HepG2 (cell line): ENCODE data around the gene RBCK1. TPM values are rescaled to one million over a fixed set of nuclear protein-coding genes. Genes with fewer than 3 reads are reported as not detected.

ENCODE experiments used
- CENPBD1 ChIP-seq: sonication (generic); formaldehyde crosslinking; IDR thresholded peaks from 2 replicates; pipeline ENCODE4 v1.8.0; 2022; ENCODE audit warnings: missing genetic modification reagents, low read depth, mild to moderate bottlenecking, borderline replicate concordance
- DMTF1 ChIP-seq: sonication (generic); formaldehyde crosslinking; IDR thresholded peaks from 2 replicates; pipeline ENCODE4 v1.4.0; 2020; ENCODE audit warnings: mild to moderate bottlenecking, missing genetic modification reagents
- ERF ChIP-seq: IDR thresholded peaks from 2 replicates; pipeline ENCODE4 v1.6.1; 2018; ENCODE audit warnings: missing biosample characterization, missing genetic modification reagents
- FOXA1 ChIP-seq, 2 experiments: fragments of 450-650 bp in 1 of 2; sonication (generic) in 1 of 2; formaldehyde crosslinking in 1 of 2; IDR thresholded peaks; 2 replicates each; pipeline versions ENCODE4 v1.4.0 to v1.6.1; 2016 to 2020; ENCODE audit warnings: missing genetic modification reagents in 1 of 2
- HES4 ChIP-seq: sonication (generic); formaldehyde crosslinking; IDR thresholded peaks from 2 replicates; pipeline ENCODE4 v1.9.0; 2021; ENCODE audit warnings: mild to moderate bottlenecking, missing genetic modification reagents, borderline replicate concordance
- HNF1A ChIP-seq, 2 experiments: sonication (generic) in 1 of 2; formaldehyde crosslinking in 1 of 2; IDR thresholded peaks; 2 replicates each; pipeline versions ENCODE4 v1.4.0 to v1.6.1; 2016 to 2020; ENCODE audit warnings: borderline replicate concordance in 1 of 2, low read depth in 1 of 2, mild to moderate bottlenecking in 1 of 2, missing genetic modification reagents in 1 of 2
- PAF1 ChIP-seq: IDR thresholded peaks from 2 replicates; pipeline ENCODE4 v1.6.1; 2016; ENCODE audit warnings: missing genetic modification reagents, missing compliant biosample characterization
- PCBP1 ChIP-seq: fragments of 200-400 bp; formaldehyde crosslinking; IDR thresholded peaks from 2 replicates; pipeline ENCODE4 v1.6.1; 2017; ENCODE audit warnings: mild to moderate bottlenecking, low read depth, low read length, borderline replicate concordance
- PHF20 ChIP-seq: sonication (generic); formaldehyde crosslinking; IDR thresholded peaks from 2 replicates; pipeline ENCODE4 v1.5.0; 2020; ENCODE audit warnings: mild to moderate bottlenecking, missing genetic modification reagents
- RELA ChIP-seq: sonication (generic); formaldehyde crosslinking; IDR thresholded peaks from 2 replicates; pipeline ENCODE4 v1.4.0; 2020; ENCODE audit warnings: missing genetic modification reagents
- SCMH1 ChIP-seq: sonication (generic); formaldehyde crosslinking; IDR thresholded peaks from 2 replicates; pipeline ENCODE4 v1.9.0; 2021; ENCODE audit warnings: missing genetic modification reagents, mild to moderate bottlenecking, borderline replicate concordance
- SIX1 ChIP-seq: sonication (generic); formaldehyde crosslinking; IDR thresholded peaks from 2 replicates; pipeline ENCODE4 v1.4.0; 2020; ENCODE audit warnings: missing genetic modification reagents, borderline replicate concordance
- SNAPC2 ChIP-seq: sonication (generic); formaldehyde crosslinking; IDR thresholded peaks from 2 replicates; pipeline ENCODE4 v1.8.1; 2022; ENCODE audit warnings: mild to moderate bottlenecking, missing genetic modification reagents
- TBX2 ChIP-seq: sonication (generic); formaldehyde crosslinking; IDR thresholded peaks from 2 replicates; pipeline ENCODE4 v1.5.0; 2020; ENCODE audit warnings: missing genetic modification reagents, mild to moderate bottlenecking, borderline replicate concordance
- YY1 ChIP-seq: IDR thresholded peaks from 2 replicates; pipeline ENCODE4 v1.6.1; 2011; ENCODE audit warnings: low read length, low read depth, moderate library complexity, mild to moderate bottlenecking; ENCODE audit not compliant: insufficient read depth, insufficient replicate concordance
- ZBTB7B ChIP-seq: sonication (generic); formaldehyde crosslinking; IDR thresholded peaks from 2 replicates; pipeline ENCODE4 v1.4.0; 2020; ENCODE audit warnings: missing genetic modification reagents
- ZNF10 ChIP-seq: sonication (generic); formaldehyde crosslinking; IDR thresholded peaks from 2 replicates; pipeline ENCODE4 v1.4.0; 2020; ENCODE audit warnings: mild to moderate bottlenecking, low read depth, missing genetic modification reagents, borderline replicate concordance
- ZNF17 ChIP-seq: sonication (generic); formaldehyde crosslinking; IDR thresholded peaks from 2 replicates; pipeline ENCODE4 v1.5.0; 2020; ENCODE audit warnings: mild to moderate bottlenecking, missing genetic modification reagents
- ZNF232 ChIP-seq: sonication (generic); formaldehyde crosslinking; IDR thresholded peaks from 2 replicates; pipeline ENCODE4 v1.4.0; 2020; ENCODE audit warnings: missing genetic modification reagents, borderline replicate concordance
- ZNF382 ChIP-seq: sonication (generic); formaldehyde crosslinking; IDR thresholded peaks from 2 replicates; pipeline ENCODE4 v1.5.0; 2020; ENCODE audit warnings: missing genetic modification reagents, mild to moderate bottlenecking, borderline replicate concordance
- ZNF75D ChIP-seq: sonication (generic); formaldehyde crosslinking; IDR thresholded peaks from 2 replicates; pipeline ENCODE4 v1.8.1; 2023; ENCODE audit warnings: missing genetic modification reagents, mild to moderate bottlenecking, borderline replicate concordance
- ZNF761 ChIP-seq: sonication (generic); formaldehyde crosslinking; conservative IDR thresholded peaks from 2 replicates; pipeline ENCODE4 v1.4.0; 2020; ENCODE audit warnings: mild to moderate bottlenecking, missing genetic modification reagents
- ZNF839 ChIP-seq: sonication (generic); formaldehyde crosslinking; IDR thresholded peaks from 2 replicates; pipeline ENCODE4 v1.4.0; 2020; ENCODE audit warnings: missing genetic modification reagents, mild to moderate bottlenecking, borderline replicate concordance
- polyA plus RNA-seq, 8 experiments: library from polyadenylated mRNA; depleted of rRNA in 3 of 8; stranded (reverse) in 7 of 8; unstranded in 1 of 8; fragments of >200 nt; fragmentation: Illumina TruSeq in 4 of 8; extraction: Trizol in 4 of 8; gene quantifications; 2 replicates each; pipeline versions ENCODE4 v1.2.1 to v1.2.3, GENCODE V29; 2011 to 2016; ENCODE audit warnings: low read depth in 4 of 8, missing spikeins in 1 of 8, mixed read lengths in 1 of 8; ENCODE audit not compliant: insufficient read depth in 1 of 8
- total RNA-seq, 5 experiments: library from RNA; depleted of rRNA; stranded (reverse); fragments of >200 nt; fragmentation: Illumina TruSeq; extraction: Trizol; gene quantifications; 2 replicates each; pipeline ENCODE4 v1.2.3, GENCODE V29; 2016; ENCODE audit warnings: low read depth in 1 of 5

RBCK1 gene
- total and polyA plus RNA-seq, 2 of the 13 experiments (the other 11 are each of a cell fraction or from before 2014, with no cell fraction given) = 149 to 215 TPM

GRCh38 chr20:363319-364078 is 44.6 kb upstream of the RBCK1 start (continued):
- TF ChIP-seq TBX2 = 0 out of 2 replicates have a peak, but pooled peaks have one; percentile 48
- TF ChIP-seq ZNF10 (CRISPR knock-in tag) = no peak
- no peak for TF ChIP-seq ZNF839 (CRISPR knock-in tag)
- TF ChIP-seq PHF20 = no peak
- no peak for TF ChIP-seq ZNF232
- TF ChIP-seq SCMH1 = no peak
- no peak for TF ChIP-seq CENPBD1 (CRISPR knock-in tag)
- no peak for TF ChIP-seq HNF1A (IDR thresholded peaks at IDR 0.05; ENCODE audit: low read depth)
- TF ChIP-seq HNF1A (CRISPR knock-in tag; IDR thresholded peaks at IDR 0.05; ENCODE audit: borderline replicate concordance) = no peak
- no peak for TF ChIP-seq ZNF17 (CRISPR knock-in tag)
- TF ChIP-seq ZBTB7B (CRISPR knock-in tag) = no peak
- no peak for TF ChIP-seq HES4 (CRISPR knock-in tag)
- TF ChIP-seq SNAPC2 (CRISPR knock-in tag) = 0 out of 2 replicates have a peak, but pooled peaks have one; percentile 39
- no peak for TF ChIP-seq DMTF1 (CRISPR knock-in tag)
- TF ChIP-seq ZNF382 (CRISPR knock-in tag) = no peak
- TF ChIP-seq ZNF761 (CRISPR knock-in tag) = no peak
- no peak for TF ChIP-seq FOXA1 (IDR thresholded peaks at IDR 0.05)
- peak; percentile 65 for TF ChIP-seq FOXA1 (CRISPR knock-in tag; IDR thresholded peaks at IDR 0.05)
- 0 out of 2 replicates have a peak, but pooled peaks have one; percentile 44 for TF ChIP-seq PCBP1
- TF ChIP-seq ZNF75D = no peak
- 0 out of 2 replicates have a peak, but pooled peaks have one; percentile 3 for TF ChIP-seq ERF (CRISPR knock-in tag)
- TF ChIP-seq PAF1 (CRISPR knock-in tag) = no peak
- TF ChIP-seq YY1 = no peak
- TF ChIP-seq RELA (CRISPR knock-in tag) = no peak
- TF ChIP-seq SIX1 (CRISPR knock-in tag) = no peak
